Ascending aorta (tissue), 2 donors: ENCODE data around the gene LRRN4. TPM values are rescaled to one million over a fixed set of nuclear protein-coding genes. Genes with fewer than 3 reads are reported as not detected.

Experiments used
- DNase-seq, 2 donors: peaks; one replicate each; pipeline ENCODE4 v3.0.0-alpha.2; 2019; ENCODE audit warnings: low spot score in 2 of 2
- H3K27ac ChIP-seq, 2 donors: fragments of 200-600 bp; sonication (generic); one replicate each; pipeline ENCODE4 v1.5.1; 2016 to 2017; ENCODE audit warnings: mild to moderate bottlenecking in 1 of 2
- H3K27me3 ChIP-seq: fragments of 200-600 bp; sonication (generic); one replicate; pipeline ENCODE4 v1.5.1; 2017
- H3K36me3 ChIP-seq, 2 donors: fragments of 200-600 bp; sonication (generic); one replicate each; pipeline ENCODE4 v1.5.1; 2016
- H3K4me1 ChIP-seq, 2 donors: fragments of 200-600 bp; sonication (generic); one replicate each; pipeline ENCODE4 v1.5.1; 2016 to 2017; ENCODE audit warnings: mild to moderate bottlenecking in 1 of 2
- H3K4me3 ChIP-seq, 2 donors: fragments of 200-600 bp; sonication (generic); one replicate each; pipeline ENCODE4 v1.5.1; 2016 to 2017; ENCODE audit warnings: mild to moderate bottlenecking in 1 of 2
- H3K9me3 ChIP-seq, 2 donors: fragments of 200-600 bp; sonication (generic); one replicate each; pipeline ENCODE4 v1.5.1; 2016
- CTCF ChIP-seq, 3 experiments: fragments of 200-600 bp in 2 of 3; fragments of 450-650 bp in 1 of 3; sonication (generic) in 2 of 3; IDR thresholded peaks; one replicate each; pipeline ENCODE4 v1.5.1; 2016 to 2019; ENCODE audit warnings: antibody characterized with exemption in 3 of 3, mild to moderate bottlenecking in 1 of 3, moderate library complexity in 1 of 3
- intact Hi-C: fragments of 100-400 bp; cut with DNase I; formaldehyde crosslinking; loops from one replicate; pipeline ENCODE4 v1.15.1; 2023
- total RNA-seq: library from RNA; depleted of rRNA; stranded (reverse); fragments of >200 nt; gene quantifications from one replicate; pipeline ENCODE4 v1.1.0, GENCODE V29; 2016

Gene LRRN4
- total RNA-seq, 1 donor from 2014 or later: not detected

DNA sequence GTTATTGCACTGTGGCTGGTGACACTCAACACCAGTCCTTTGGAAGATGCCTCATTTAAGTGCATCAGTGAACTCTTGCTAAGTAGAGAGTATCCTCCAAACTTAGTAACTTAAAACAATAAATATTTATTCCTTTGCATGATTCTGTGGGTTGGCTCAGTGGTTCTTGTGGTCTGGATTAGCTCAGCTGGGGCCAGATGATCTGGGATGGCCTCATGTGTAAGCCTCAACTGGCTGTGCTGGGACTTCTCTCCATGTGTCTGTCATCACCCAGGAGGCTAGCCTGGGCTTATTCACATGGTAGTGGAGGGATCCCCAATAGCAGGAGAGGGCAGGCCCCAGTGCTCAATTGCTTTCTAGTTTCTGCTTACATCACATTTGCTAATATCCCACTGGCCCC lies 8.3 kb downstream of the LRRN4 start:
- H3K36me3 ChIP-seq: peaks cover 13 to 19% of the 10 kb centered on the region in 2 donors
- TF ChIP-seq CTCF (IDR thresholded peaks at IDR 0.05): no peak
- H3K27me3 ChIP-seq: no peaks in the 10 kb centered on the region
- no peak overlapping the region for H3K4me3 ChIP-seq
- intact Hi-C loops: no loop called here
- H3K27ac ChIP-seq: no peak overlapping the region
- no peaks in the 10 kb centered on the region for H3K4me1 ChIP-seq
- no peaks in the 10 kb centered on the region for H3K9me3 ChIP-seq
- DNase-seq: no peak

DNA sequence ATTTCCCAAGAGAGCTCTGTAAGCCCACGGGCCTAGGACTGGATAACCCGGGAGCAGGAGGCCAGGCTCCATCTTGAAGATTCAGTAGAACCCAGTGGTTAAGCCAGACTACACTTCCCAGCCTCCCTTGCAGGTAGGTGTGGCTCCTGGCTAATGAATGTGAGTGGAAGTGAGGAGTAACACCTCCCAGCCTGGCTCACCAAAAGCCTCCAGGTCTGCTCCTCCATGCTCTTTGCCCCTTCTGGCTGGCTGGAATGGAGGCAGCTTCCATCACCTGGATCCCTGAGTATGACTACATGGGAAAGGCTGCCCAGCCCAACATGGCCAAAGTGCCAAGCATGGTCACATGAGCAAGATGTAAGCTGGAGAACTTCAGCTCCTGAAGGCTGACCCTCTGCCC lies 9.7 kb downstream of the LRRN4 start:
- H3K27ac ChIP-seq: no peak overlapping the region
- no peak for DNase-seq
- no peak overlapping the region for H3K4me3 ChIP-seq
- H3K36me3 ChIP-seq: peaks cover 20 to 28% of the 10 kb centered on the region in 2 donors
- TF ChIP-seq CTCF (IDR thresholded peaks at IDR 0.05): no peak
- intact Hi-C loops: no loop called here
- H3K9me3 ChIP-seq: no peaks in the 10 kb centered on the region
- H3K27me3 ChIP-seq: no peaks in the 10 kb centered on the region
- H3K4me1 ChIP-seq: no peaks in the 10 kb centered on the region

GRCh38 chr20:6041808-6042265 lies 12.0 kb downstream of the LRRN4 start:
- Histone ChIP-seq H3K36me3 (peaks cover 23 to 40% of the 10 kb centered on the region in 2 donors), H3K27ac (no peak overlapping the region), H3K9me3 (no peaks in the 10 kb centered on the region), H3K27me3 (no peaks in the 10 kb centered on the region), H3K4me1 (no peaks in the 10 kb centered on the region), H3K4me3 (no peak overlapping the region)
- TF ChIP-seq CTCF (IDR thresholded peaks at IDR 0.05): no peak
- DNase-seq: no peak
- intact Hi-C loops: no loop called here

GRCh38 chr20:6040958-6041807 lies 12.7 kb downstream of the LRRN4 start:
- Histone ChIP-seq H3K9me3 (no peaks in the 10 kb centered on the region), H3K36me3 (peaks cover 29 to 47% of the 10 kb centered on the region in 2 donors), H3K4me1 (no peaks in the 10 kb centered on the region), H3K27me3 (no peaks in the 10 kb centered on the region), H3K27ac (no peak overlapping the region), H3K4me3 (no peak overlapping the region)
- no peak for TF ChIP-seq CTCF (IDR thresholded peaks at IDR 0.05)
- intact Hi-C loops: no loop called here
- DNase-seq: no peak

DNA sequence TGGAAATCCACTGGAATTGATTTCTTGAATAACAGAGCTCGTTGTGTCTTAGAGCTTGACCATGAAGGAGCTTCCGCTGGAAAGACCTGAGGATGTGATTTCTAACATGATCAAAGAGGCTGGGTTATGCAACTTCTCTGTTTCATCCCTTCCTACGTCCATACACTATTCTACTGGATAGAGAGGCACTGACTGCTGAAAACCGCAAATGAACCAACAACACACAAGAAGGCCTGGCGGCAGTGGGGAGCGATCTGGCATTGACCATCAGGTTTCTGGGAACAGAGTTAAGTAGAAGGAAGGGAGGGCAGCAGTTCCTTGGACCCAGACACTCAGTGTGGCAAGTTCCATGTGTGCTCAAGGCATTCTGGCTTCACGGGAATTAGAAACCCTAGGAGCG lies 13.3 kb downstream of the LRRN4 start:
- H3K36me3 ChIP-seq: peaks cover 35 to 52% of the 10 kb centered on the region in 2 donors
- no peaks in the 10 kb centered on the region for H3K27me3 ChIP-seq
- H3K4me1 ChIP-seq: no peaks in the 10 kb centered on the region
- no peak overlapping the region for H3K27ac ChIP-seq
- DNase-seq: no peak
- no peak overlapping the region for H3K4me3 ChIP-seq
- no peak for TF ChIP-seq CTCF (IDR thresholded peaks at IDR 0.05)
- no peaks in the 10 kb centered on the region for H3K9me3 ChIP-seq
- intact Hi-C loops: no loop called here
